Neural cell (in vitro differentiated cells): ENCODE results near the gene LLPH.

Experiments used
- CTCF ChIP-seq: fragments of 450-650 bp; IDR thresholded peaks from 2 replicates; pipeline ENCODE4 v1.5.1; 2014; ENCODE audit warnings: antibody characterized with exemption, mild to moderate bottlenecking, moderate library complexity; ENCODE audit not compliant: poor library complexity, severe bottlenecking
- EZH2 ChIP-seq: fragments of 200-600, 300-800 bp; shearing (Covaris generic), sonication (generic); IDR thresholded peaks from 2 replicates; pipeline ENCODE4 v1.6.1; 2014; ENCODE audit warnings: antibody characterized with exemption, low read length, borderline replicate concordance, mild to moderate bottlenecking; ENCODE audit not compliant: insufficient read depth, poor library complexity, severe bottlenecking
- SMC3 ChIP-seq: fragments of 450-650 bp; conservative IDR thresholded peaks from 2 replicates; pipeline ENCODE4 v1.6.1; 2014; ENCODE audit warnings: antibody characterized with exemption, mild to moderate bottlenecking, moderate library complexity; ENCODE audit not compliant: poor library complexity

- TF ChIP-seq EZH2: no peak
- no peak for TF ChIP-seq CTCF
- TF ChIP-seq SMC3: no peak
Observed at GRCh38 chr12:66139328-66139727, 8.8 kb upstream of the LLPH start.
